Measurements from ENCODE around the gene GMDS. TPM values are rescaled to one million over a fixed set of nuclear protein-coding genes. Genes with fewer than 3 reads are reported as not detected.

GMDS gene
- total and polyA plus RNA-seq, 11 donors: 4.5 to 10.7 (median 7.0) TPM

DNA sequence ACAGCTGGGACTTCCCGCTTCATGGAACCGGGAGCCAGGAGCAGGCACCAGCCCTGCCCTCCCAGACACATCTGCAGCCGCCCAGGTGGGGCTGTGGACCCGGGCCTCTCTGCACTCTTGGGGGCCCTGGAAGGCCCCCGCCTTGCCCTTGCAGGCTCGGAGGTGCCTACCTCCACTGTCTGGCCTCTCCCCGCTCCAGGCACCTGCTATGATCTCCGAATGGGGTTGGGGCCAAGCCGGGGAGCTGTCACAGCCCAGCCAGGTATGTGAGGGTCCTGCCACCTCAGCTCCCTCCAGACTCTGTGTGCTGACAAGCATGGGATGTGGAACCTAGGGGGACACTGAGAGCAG lies 54.0 kb downstream of the GMDS start:
- no peak for TF ChIP-seq POLR2A (IDR thresholded peaks at IDR 0.05)
- H3K4me1 ChIP-seq: peaks cover 0 to 8% (median under 1%) of the 10 kb centered on the region in 12 donors
- no peak for DNase-seq
- no peaks in the 10 kb centered on the region for H3K36me3 ChIP-seq
- intact Hi-C loops (cut with DNase I): loop anchor here in 5 of 10 donors (5.0 to 10.0 kb wide), 6 partner anchors 67 to 503 kb away; no protein-coding TSS in a partner anchor
- ATAC-seq: no peak
- WGBS, 4 donors: 93 to 99% (median 98%) methylated on average over 3 to 9 of the region's 9 CpGs
- no peaks in the 10 kb centered on the region for H3K27me3 ChIP-seq
- H3K9me3 ChIP-seq: no peaks in the 10 kb centered on the region
- H3K27ac ChIP-seq: no peak overlapping the region
- H3K4me3 ChIP-seq: no peak overlapping the region

DNA sequence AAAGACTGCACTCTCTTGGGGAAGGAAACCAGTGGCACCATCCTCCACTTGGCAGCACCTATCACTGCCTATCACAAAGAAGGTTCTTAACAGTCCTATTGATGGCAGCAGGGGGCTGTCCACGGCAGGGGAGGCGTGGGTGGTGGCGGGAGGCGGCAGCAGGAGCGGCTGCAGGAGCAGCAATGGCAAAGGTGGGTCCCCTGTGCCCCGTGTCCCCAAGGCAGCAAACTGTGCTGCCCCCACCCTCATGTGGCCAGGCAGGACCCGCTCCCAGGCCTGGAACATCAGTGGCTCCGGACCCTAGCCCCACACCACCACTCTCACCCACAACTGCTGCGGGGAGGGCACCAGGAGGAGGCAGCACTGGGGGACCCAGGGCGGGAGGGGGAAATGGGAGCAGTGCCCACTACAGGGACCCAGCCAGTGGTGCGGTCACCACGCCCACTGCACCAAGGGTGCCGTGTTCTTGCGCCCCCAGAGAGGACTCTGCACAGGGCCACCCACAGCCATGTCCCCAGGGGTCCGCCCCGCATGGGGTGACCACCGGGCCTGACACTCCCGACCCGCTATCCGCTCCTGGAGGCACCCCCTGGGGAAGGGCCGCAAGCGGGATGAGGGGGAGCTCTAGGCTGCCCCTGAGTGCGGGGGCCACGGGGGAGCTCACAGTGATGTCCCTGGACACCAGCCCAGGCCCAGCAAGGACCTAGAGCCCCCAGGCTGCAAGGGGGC lies 54.6 kb downstream of the GMDS start:
- 90 to 100% (median 96%) methylated on average over 7 to 24 of the region's 24 CpGs for WGBS, 4 donors
- TF ChIP-seq, protein P1, sequence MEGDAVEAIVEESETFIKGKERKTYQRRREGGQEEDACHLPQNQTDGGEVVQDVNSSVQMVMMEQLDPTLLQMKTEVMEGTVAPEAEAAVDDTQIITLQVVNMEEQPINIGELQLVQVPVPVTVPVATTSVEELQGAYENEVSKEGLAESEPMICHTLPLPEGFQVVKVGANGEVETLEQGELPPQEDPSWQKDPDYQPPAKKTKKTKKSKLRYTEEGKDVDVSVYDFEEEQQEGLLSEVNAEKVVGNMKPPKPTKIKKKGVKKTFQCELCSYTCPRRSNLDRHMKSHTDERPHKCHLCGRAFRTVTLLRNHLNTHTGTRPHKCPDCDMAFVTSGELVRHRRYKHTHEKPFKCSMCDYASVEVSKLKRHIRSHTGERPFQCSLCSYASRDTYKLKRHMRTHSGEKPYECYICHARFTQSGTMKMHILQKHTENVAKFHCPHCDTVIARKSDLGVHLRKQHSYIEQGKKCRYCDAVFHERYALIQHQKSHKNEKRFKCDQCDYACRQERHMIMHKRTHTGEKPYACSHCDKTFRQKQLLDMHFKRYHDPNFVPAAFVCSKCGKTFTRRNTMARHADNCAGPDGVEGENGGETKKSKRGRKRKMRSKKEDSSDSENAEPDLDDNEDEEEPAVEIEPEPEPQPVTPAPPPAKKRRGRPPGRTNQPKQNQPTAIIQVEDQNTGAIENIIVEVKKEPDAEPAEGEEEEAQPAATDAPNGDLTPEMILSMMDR (IDR thresholded peaks at IDR 0.05): no peak
- no peak for TF ChIP-seq POLR2A (IDR thresholded peaks at IDR 0.05)
- Histone ChIP-seq H3K4me1 (peaks cover 0 to 3% (median 0%) of the 10 kb centered on the region in 12 donors), H3K4me3 (no peak overlapping the region), H3K27ac (no peak overlapping the region), H3K36me3 (no peaks in the 10 kb centered on the region), H3K27me3 (no peaks in the 10 kb centered on the region), H3K9me3 (no peaks in the 10 kb centered on the region)
- DNase-seq (peak in 1 of 5 donors; percentile 57), ATAC-seq (peak in 1 of 4 donors; percentile 44)
- intact Hi-C loops (cut with DNase I): loop anchor here in 5 of 10 donors (5.0 to 10.0 kb wide), 6 partner anchors 66 to 504 kb away; no protein-coding TSS in a partner anchor

DNA sequence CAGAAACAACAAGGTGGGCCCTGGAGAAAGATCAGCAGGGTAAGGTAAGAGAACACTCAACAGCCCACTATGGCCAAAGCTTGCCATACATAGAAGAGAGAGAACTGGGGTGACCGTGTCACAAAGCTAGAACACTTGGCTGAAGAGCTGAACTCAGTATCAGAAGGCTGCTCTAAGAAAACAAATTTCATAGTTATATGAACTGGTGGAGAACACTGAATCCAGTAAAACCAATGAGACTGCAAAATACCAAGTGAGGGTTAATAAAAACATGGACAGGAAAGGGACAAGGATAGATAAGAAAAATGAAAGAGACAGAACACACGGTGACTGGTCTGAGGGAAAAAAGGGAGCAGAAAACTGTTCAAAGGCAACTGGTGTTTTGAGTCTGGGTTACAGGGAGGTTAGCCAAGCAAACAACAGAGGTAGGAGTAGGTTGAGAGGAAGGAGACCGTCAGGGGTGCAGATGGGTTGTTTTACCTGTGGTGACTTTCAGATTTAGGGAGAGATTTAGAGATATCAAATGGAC lies 56.5 kb downstream of the GMDS start:
- 64 to 73% (median 68%) methylated on average over 3 of the region's 3 CpGs for WGBS, 4 donors
- Histone ChIP-seq H3K27ac (no peak overlapping the region), H3K27me3 (no peaks in the 10 kb centered on the region), H3K4me3 (no peak overlapping the region), H3K9me3 (no peaks in the 10 kb centered on the region), H3K4me1 (peaks cover 0 to 8% (median 0%) of the 10 kb centered on the region in 12 donors), H3K36me3 (no peaks in the 10 kb centered on the region)
- DNase-seq: no peak
- no peak for ATAC-seq
- intact Hi-C loops (cut with DNase I): no loop called here
- TF ChIP-seq POLR2A (IDR thresholded peaks at IDR 0.05): no peak
- TF ChIP-seq, protein P1 (IDR thresholded peaks at IDR 0.05): no peak

DNA sequence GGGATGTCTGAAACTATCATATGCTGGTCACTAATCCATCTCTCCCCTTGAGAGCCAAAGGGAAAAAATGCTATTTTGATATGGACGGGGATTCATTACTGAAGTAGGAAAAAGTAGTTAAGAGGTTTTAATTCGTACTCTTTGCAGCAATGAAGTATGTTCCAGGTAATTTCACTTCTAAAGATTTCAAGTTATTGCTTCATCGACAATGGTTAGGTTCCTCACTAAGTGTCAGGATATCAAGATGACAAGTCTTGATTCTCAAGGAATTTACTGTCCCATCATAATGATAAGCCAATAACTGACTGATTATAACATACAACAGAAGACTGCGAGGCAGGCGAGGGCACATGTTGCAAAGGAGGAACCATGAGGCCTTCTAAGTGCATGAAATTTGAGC lies 57.0 kb downstream of the GMDS start:
- WGBS, 4 donors: 96 to 99% (median 97%) methylated on average over 5 of the region's 5 CpGs
- ATAC-seq (no peak), DNase-seq (no peak)
- Histone ChIP-seq H3K27ac (no peak overlapping the region), H3K9me3 (no peaks in the 10 kb centered on the region), H3K4me3 (no peak overlapping the region), H3K27me3 (no peaks in the 10 kb centered on the region), H3K4me1 (peaks cover 0 to 8% (median 0%) of the 10 kb centered on the region in 12 donors), H3K36me3 (no peaks in the 10 kb centered on the region)
- intact Hi-C loops (cut with DNase I): no loop called here
- TF ChIP-seq, protein P1 (IDR thresholded peaks at IDR 0.05): no peak
- no peak for TF ChIP-seq POLR2A (IDR thresholded peaks at IDR 0.05)

All from heart left ventricle (tissue), 16 donors.